Right cardiac atrium (tissue), 5 donors: ENCODE data around the gene SPIN3. TPM values are rescaled to one million over a fixed set of nuclear protein-coding genes. Genes with fewer than 3 reads are reported as not detected.
"Not testable (repeated sequence)": the region's sequence is repeated elsewhere in the genome, so short reads cannot be mapped to it uniquely, and the experiment has no call there.

ENCODE experiments used
- ATAC-seq, 2 donors: fragments of 200-7000 bp; cut with Tn5 transposase; one replicate each; pipeline versions ENCODE4 v1.8.0 to v1.9.1; 2020; ENCODE audit warnings: moderate library complexity in 2 of 2, mild to moderate bottlenecking in 1 of 2
- DNase-seq, 3 donors: peaks; one replicate each; pipeline ENCODE4 v3.0.0-alpha.2; 2020
- H3K27ac ChIP-seq: one replicate; pipeline ENCODE4 v1.5.1; 2013; ENCODE audit warnings: mild to moderate bottlenecking, low read length, control low read depth, moderate library complexity
- H3K27me3 ChIP-seq: one replicate; pipeline ENCODE4 v1.6.1; 2013; ENCODE audit not compliant: control insufficient read depth, insufficient read depth
- H3K4me1 ChIP-seq: one replicate; pipeline ENCODE4 v1.6.1; 2013; ENCODE audit warnings: low read length; ENCODE audit not compliant: control insufficient read depth, insufficient read depth
- H3K4me3 ChIP-seq: one replicate; pipeline ENCODE4 v1.5.1; 2013; ENCODE audit warnings: low read length, control low read depth
- H3K9me3 ChIP-seq: one replicate; pipeline ENCODE4 v1.6.1; 2013; ENCODE audit warnings: low read length; ENCODE audit not compliant: control insufficient read depth
- WGBS: extraction: QIAGEN DNeasy Blood & Tissue Kit; methylation state at CpG from one replicate; pipeline ENCODE4 v1.1.7; 2013; 5-methylcytosine and 5-hydroxymethylcytosine counted together
- intact Hi-C, 4 donors: fragments of 100-400 bp; cut with DNase I; formaldehyde crosslinking; loops; one replicate each; pipeline versions ENCODE4 v1.11.0 to v1.14.0; 2022 to 2023
- polyA plus RNA-seq: library from polyadenylated mRNA; stranded (reverse); fragments of 200-250 nt; gene quantifications from one replicate; pipeline ENCODE4 v1.2.3, GENCODE V29; 2013
- total RNA-seq, 4 donors: library from RNA; stranded (reverse); fragmentation: NEBNext Ultra II Directional; extraction: Animal tissue kit (Norgen Biotek cat#: 25700); gene quantifications; one replicate each; pipeline ENCODE4 v1.2.1, GENCODE V29; 2021
- donor health status: healthy with polysubstance abuse.
- donor health status: DM: no; HTN: yes; CAD: no.
- donor health status: DM: no; HTN: no; CAD: no.
- donor health status: DM: no; HTN: yes; CAD: no; lungs with severe emphysema.
- donor health status: DM: yes; HTN: yes; CAD: no.

Gene SPIN3
- total and polyA plus RNA-seq, 5 donors = 4.4 to 8.8 (median 6.0) TPM

DNA sequence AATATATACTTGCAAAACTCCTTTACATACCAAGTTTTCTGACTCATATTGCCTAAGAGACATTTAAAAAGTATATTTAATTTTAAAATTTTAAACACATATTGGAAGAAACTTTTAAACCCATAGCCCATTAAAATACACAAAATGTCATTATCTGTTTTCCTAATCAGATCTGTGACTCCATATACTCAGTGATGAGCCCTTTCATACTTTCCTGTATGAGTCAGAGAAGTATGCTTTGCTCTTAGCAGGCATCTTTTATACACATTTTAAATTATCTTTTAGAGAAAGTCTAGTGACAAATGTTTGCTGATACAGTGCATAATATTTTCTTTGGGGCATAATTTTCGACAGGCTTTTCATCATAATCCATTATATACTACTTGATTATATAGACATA, 26.4 kb downstream of the SPIN3 start:
- WGBS = 85% methylated on average over 1 of the region's 1 CpG
- Histone ChIP-seq H3K4me3 (no peak overlapping the region), H3K27ac (no peak overlapping the region), H3K9me3 (no peaks in the 10 kb centered on the region), H3K27me3 (no peaks in the 10 kb centered on the region), H3K4me1 (no peaks in the 10 kb centered on the region)
- no peak for ATAC-seq
- DNase-seq = no peak
- intact Hi-C loops = no loop called here

- H3K4me3 ChIP-seq = no peak overlapping the region
- intact Hi-C loops = no loop called here
- H3K4me1 ChIP-seq = no peaks in the 10 kb centered on the region
- H3K9me3 ChIP-seq = no peaks in the 10 kb centered on the region
- ATAC-seq = no peak
- no peak overlapping the region for H3K27ac ChIP-seq
- DNase-seq = no peak
- 80% methylated on average over 1 of the region's 1 CpG for WGBS
- H3K27me3 ChIP-seq = no peaks in the 10 kb centered on the region
Measured at GRCh38 chrX:56963377-56963776, 32.0 kb downstream of the SPIN3 start.

- Histone ChIP-seq H3K4me3 (no peak overlapping the region), H3K4me1 (no peaks in the 10 kb centered on the region), H3K27ac (no peak overlapping the region), H3K27me3 (no peaks in the 10 kb centered on the region), H3K9me3 (no peaks in the 10 kb centered on the region)
- WGBS = 89% methylated on average over 3 of the region's 3 CpGs
- ATAC-seq (no peak), DNase-seq (no peak)
- intact Hi-C loops = no loop called here
Measured at GRCh38 chrX:56947699-56948098, 47.6 kb downstream of the SPIN3 start.

DNA sequence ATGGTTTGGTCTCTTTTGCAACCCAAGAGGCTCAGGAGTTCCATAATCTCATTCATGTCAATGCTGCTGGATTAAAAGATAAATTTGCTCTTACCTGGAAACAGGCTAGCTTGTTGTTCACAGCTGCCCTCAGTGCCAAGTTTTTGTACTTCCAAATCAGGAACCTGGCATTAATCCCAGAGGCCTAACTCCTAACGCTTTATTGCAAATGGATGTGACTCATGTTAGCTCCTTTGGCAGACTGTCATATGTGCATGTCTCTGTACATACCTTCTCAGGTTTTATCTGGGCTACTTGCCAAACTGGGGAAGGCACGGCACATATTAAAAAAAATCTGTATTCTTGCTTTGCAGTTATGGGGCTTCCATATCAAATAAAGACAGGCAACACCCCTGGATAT, 49.1 kb downstream of the SPIN3 start:
- H3K9me3 ChIP-seq, H3K4me3 ChIP-seq, ATAC-seq, H3K4me1 ChIP-seq, H3K27ac ChIP-seq, intact Hi-C loops, DNase-seq, H3K27me3 ChIP-seq: not testable (repeated sequence)
- WGBS = 51% methylated on average over 2 of the region's 2 CpGs

DNA sequence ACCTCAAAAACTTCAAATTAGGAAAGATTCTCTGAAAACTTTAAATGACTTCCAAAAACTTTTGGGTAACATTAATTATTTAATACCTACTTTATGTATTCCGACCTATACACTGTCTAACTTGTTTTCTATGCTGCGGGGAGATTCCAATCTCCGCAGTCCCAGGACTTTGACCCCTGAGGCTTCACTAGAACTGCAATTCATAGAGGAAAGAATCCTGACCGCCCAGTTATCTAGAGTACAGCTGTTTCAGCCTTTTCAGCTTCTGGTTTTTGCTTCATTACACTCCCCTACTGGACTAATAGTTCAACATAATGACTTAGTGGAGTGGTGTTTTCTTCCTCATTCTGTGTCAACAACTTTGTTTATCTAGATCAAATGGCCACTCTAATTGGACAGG, 50.1 kb downstream of the SPIN3 start:
- DNase-seq, H3K4me1 ChIP-seq, intact Hi-C loops, H3K27ac ChIP-seq, ATAC-seq, H3K27me3 ChIP-seq, H3K4me3 ChIP-seq, H3K9me3 ChIP-seq: not testable (repeated sequence)
- 91% methylated on average over 4 of the region's 4 CpGs for WGBS

DNA sequence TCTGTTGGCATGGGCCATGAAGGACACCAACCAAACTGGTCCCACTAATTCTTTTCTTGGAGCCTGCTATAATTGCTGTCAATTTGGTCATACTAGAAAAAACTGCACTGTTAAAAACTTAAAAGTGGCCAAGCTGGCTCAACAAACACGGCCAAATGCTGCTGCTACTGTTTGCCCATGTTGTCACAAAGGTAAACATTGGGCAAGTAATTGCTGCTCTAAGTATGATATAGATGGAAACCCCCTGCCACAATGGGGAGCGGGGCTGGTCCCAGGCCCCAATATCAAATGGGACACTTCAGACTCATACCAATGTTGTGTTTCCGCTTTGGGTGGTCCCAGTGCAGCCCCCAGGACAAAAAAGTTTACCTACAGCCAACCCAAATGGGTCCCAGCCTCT, 52.1 kb downstream of the SPIN3 start:
- no peaks in the 10 kb centered on the region for H3K27me3 ChIP-seq
- 81% methylated on average over 3 of the region's 3 CpGs for WGBS
- DNase-seq (no peak), ATAC-seq (no peak)
- no peaks in the 10 kb centered on the region for H3K9me3 ChIP-seq
- H3K27ac ChIP-seq = no peak overlapping the region
- intact Hi-C loops = no loop called here
- H3K4me3 ChIP-seq = no peak overlapping the region
- no peaks in the 10 kb centered on the region for H3K4me1 ChIP-seq

Other genes with a start within 250 kb of the SPIN3 start
- gene SPIN2B, start 126.0 kb upstream of the SPIN3 start, total RNA-seq = 1 to 10 TPM; 6.7 to 9.0 (median 7.9) TPM
- gene SPIN2B, start 126.0 kb upstream of the SPIN3 start, polyA plus RNA-seq = 9.0 TPM
- gene SPIN2A, start 141.9 kb upstream of the SPIN3 start, total RNA-seq = under 1 TPM in 3 of 4 donors, not detected in 1; 0.42 to 0.53 (median 0.51) TPM
- gene SPIN2A, start 141.9 kb upstream of the SPIN3 start, polyA plus RNA-seq = 0.23 TPM